ENCODE data around the gene HIPK1.

The HIPK1 gene

GRCh38 chr1:113928941-113929749, at the start of gene HIPK1:
HIPK1 (plus strand) TSS chr1:113929324.
- peak; percentile 97 for DNase-seq

GRCh38 chr1:113879739-113880038, 49.4 kb upstream of the HIPK1 start:
- no peak for DNase-seq

- DNase-seq = no peak
These were observed 47.5 kb upstream of the HIPK1 start for GRCh38 chr1:113881661-113882060.

GRCh38 chr1:113886417-113887401, 42.4 kb upstream of the HIPK1 start:
- DNase-seq = no peak

GRCh38 chr1:113887402-113888175, 41.5 kb upstream of the HIPK1 start, which contains the start of gene BCL2L15:
BCL2L15 (minus strand) TSS chr1:113887581; CDS start chr1:113887375, 206 bp downstream.
- no peak for DNase-seq

GRCh38 chr1:113890816-113891215, 38.3 kb upstream of the HIPK1 start:
- DNase-seq = no peak

- DNase-seq = no peak
These were observed 37.4 kb upstream of the HIPK1 start for GRCh38 chr1:113891631-113892220.

- DNase-seq = no peak
These were observed 35.9 kb upstream of the HIPK1 start for GRCh38 chr1:113893267-113893666.

- DNase-seq = no peak
These were observed 34.0 kb upstream of the HIPK1 start for GRCh38 chr1:113895098-113895497.

- no peak for DNase-seq
These were observed 33.2 kb upstream of the HIPK1 start for GRCh38 chr1:113895961-113896360.

- no peak for DNase-seq
These were observed 30.8 kb upstream of the HIPK1 start for GRCh38 chr1:113898241-113898814.

- no peak for DNase-seq
These were observed 30.0 kb upstream of the HIPK1 start for GRCh38 chr1:113899111-113899510.

GRCh38 chr1:113901191-113901590, 27.9 kb upstream of the HIPK1 start:
- no peak for DNase-seq

GRCh38 chr1:113903501-113904292, 25.4 kb upstream of the HIPK1 start:
- DNase-seq = no peak

GRCh38 chr1:113904293-113904673, 24.8 kb upstream of the HIPK1 start:
- DNase-seq = no peak

- DNase-seq = peak; percentile 100
These were observed 24.3 kb upstream of the HIPK1 start, which contains the start of the genes AP4B1 and DCLRE1B for GRCh38 chr1:113904674-113905434. AP4B1 (minus strand) TSS chr1:113904799; CDS start chr1:113904717, 82 bp downstream. DCLRE1B (plus strand) TSS chr1:113905326; CDS start chr1:113905587, 261 bp downstream.

GRCh38 chr1:113905435-113905861, 23.7 kb upstream of the HIPK1 start:
- no peak for DNase-seq

GRCh38 chr1:113912594-113913311, 16.4 kb upstream of the HIPK1 start:
- peak; percentile 85 for DNase-seq

- no peak for DNase-seq
These were observed 15.8 kb upstream of the HIPK1 start for GRCh38 chr1:113913312-113913668.
